Mucosa of stomach (tissue), 1 donor: ENCODE data around the gene SPEG.

Experiments used
- H3K27me3 ChIP-seq: one replicate; pipeline ENCODE4 v1.7.0; 2013; ENCODE audit warnings: mild to moderate bottlenecking, low read length; ENCODE audit not compliant: control insufficient read depth, insufficient read depth
- H3K36me3 ChIP-seq: one replicate; pipeline ENCODE4 v1.7.0; 2013; ENCODE audit warnings: low read length; ENCODE audit not compliant: control insufficient read depth, insufficient read depth
- H3K4me1 ChIP-seq: one replicate; pipeline ENCODE4 v1.7.0; 2013; ENCODE audit warnings: mild to moderate bottlenecking, low read length; ENCODE audit not compliant: control insufficient read depth, insufficient read depth
- H3K4me3 ChIP-seq: one replicate; pipeline ENCODE4 v1.7.0; 2013; ENCODE audit warnings: low read length
- H3K9ac ChIP-seq: one replicate; pipeline ENCODE4 v1.7.0; 2013; ENCODE audit warnings: mild to moderate bottlenecking, low read length, moderate library complexity
- H3K9me3 ChIP-seq: one replicate; pipeline ENCODE4 v1.7.0; 2013; ENCODE audit warnings: mild to moderate bottlenecking, low read length, moderate library complexity; ENCODE audit not compliant: control insufficient read depth
- donor health status: Pancreatic carcinoma.

SPEG gene

GRCh38 chr2:219442256-219443015, 7.8 kb downstream of the SPEG start:
- Histone ChIP-seq H3K9me3 (no peaks in the 10 kb centered on the region), H3K36me3 (no peaks in the 10 kb centered on the region), H3K4me3 (no peak overlapping the region), H3K27me3 (peaks cover 62% of the 10 kb centered on the region), H3K9ac (no peak overlapping the region), H3K4me1 (peaks cover 5% of the 10 kb centered on the region)

GRCh38 chr2:219443016-219443696, 8.5 kb downstream of the SPEG start:
- H3K9me3 ChIP-seq = no peaks in the 10 kb centered on the region
- H3K4me1 ChIP-seq = peaks cover 5% of the 10 kb centered on the region
- H3K27me3 ChIP-seq = peaks cover 64% of the 10 kb centered on the region
- H3K4me3 ChIP-seq = no peak overlapping the region
- H3K36me3 ChIP-seq = no peaks in the 10 kb centered on the region
- no peak overlapping the region for H3K9ac ChIP-seq

- no peaks in the 10 kb centered on the region for H3K9me3 ChIP-seq
- no peak overlapping the region for H3K9ac ChIP-seq
- H3K27me3 ChIP-seq = peaks cover 67% of the 10 kb centered on the region
- no peak overlapping the region for H3K4me3 ChIP-seq
- H3K4me1 ChIP-seq = peaks cover 5% of the 10 kb centered on the region
- H3K36me3 ChIP-seq = no peaks in the 10 kb centered on the region
Measured at GRCh38 chr2:219443697-219444023, 9.0 kb downstream of the SPEG start.

DNA sequence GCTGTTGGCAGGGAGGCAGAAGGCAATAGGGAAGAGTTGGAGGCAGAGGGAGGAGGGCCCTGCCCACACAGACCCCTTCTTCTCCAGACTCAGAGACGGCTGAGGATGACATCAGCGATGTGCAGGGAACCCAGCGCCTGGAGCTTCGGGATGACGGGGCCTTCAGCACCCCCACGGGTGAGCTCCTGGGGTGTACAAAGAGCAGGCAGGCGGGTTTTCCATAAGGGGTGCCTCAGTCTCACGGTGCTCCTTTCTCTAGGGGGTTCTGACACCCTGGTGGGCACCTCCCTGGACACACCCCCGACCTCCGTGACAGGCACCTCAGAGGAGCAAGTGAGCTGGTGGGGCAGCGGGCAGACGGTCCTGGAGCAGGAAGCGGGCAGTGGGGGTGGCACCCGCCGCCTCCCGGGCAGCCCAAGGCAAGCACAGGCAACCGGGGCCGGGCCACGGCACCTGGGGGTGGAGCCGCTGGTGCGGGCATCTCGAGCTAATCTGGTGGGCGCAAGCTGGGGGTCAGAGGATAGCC, 10.0 kb downstream of the SPEG start:
- Histone ChIP-seq H3K9me3 (no peaks in the 10 kb centered on the region), H3K9ac (no peak overlapping the region), H3K36me3 (no peaks in the 10 kb centered on the region), H3K4me3 (no peak overlapping the region), H3K27me3 (peaks cover 75% of the 10 kb centered on the region), H3K4me1 (peaks cover 5% of the 10 kb centered on the region)

GRCh38 chr2:219445220-219445640, 10.6 kb downstream of the SPEG start:
- no peak overlapping the region for H3K4me3 ChIP-seq
- peaks cover 5% of the 10 kb centered on the region for H3K4me1 ChIP-seq
- no peaks in the 10 kb centered on the region for H3K36me3 ChIP-seq
- H3K27me3 ChIP-seq = peaks cover 74% of the 10 kb centered on the region
- no peak overlapping the region for H3K9ac ChIP-seq
- H3K9me3 ChIP-seq = no peaks in the 10 kb centered on the region

DNA sequence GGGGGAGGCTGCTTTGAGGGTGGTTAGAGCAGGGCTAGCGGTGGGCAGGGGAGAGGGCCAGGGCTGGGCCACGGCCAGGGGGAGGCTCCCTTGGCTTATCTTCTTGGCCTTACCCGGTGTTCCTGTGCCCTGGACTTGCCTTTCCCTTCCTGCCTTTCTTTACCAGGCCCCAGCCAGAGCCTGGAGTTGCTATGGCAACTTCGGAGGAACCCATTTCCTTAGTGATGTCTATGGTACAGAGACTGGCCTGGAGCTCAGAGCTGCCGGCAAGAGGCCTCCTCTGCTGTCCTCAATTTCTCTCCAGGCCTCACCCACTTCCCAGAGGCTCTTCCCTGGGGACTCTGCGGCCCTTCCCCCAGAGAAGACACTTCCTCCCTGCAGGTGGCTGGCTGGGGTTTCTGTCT, 11.5 kb downstream of the SPEG start:
- Histone ChIP-seq H3K4me3 (no peak overlapping the region), H3K4me1 (peaks cover 5% of the 10 kb centered on the region), H3K36me3 (no peaks in the 10 kb centered on the region), H3K9me3 (no peaks in the 10 kb centered on the region), H3K9ac (no peak overlapping the region), H3K27me3 (peaks cover 73% of the 10 kb centered on the region)

DNA sequence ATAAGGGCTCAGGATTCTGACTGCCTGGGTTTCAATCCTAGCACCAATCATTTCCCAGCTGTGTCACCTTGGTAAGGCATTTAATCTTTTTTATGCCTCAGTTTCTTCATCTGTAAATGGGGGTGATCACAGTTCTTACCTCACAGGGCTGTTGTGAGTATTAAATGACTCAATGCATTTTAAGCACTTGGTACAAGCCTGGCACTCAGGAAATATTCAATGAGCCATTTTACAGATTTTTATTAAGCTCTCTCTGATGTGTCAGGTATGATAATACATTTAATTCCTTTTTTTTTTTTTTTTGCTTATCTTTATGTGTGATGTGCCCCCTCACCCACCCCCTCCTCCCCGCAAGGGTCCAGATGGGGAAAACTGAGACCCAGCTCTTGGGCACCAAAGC, 12.0 kb downstream of the SPEG start:
- H3K27me3 ChIP-seq = peaks cover 71% of the 10 kb centered on the region
- no peak overlapping the region for H3K9ac ChIP-seq
- H3K4me3 ChIP-seq = no peak overlapping the region
- H3K36me3 ChIP-seq = no peaks in the 10 kb centered on the region
- no peaks in the 10 kb centered on the region for H3K9me3 ChIP-seq
- no peaks in the 10 kb centered on the region for H3K4me1 ChIP-seq

GRCh38 chr2:219447242-219448098, 12.8 kb downstream of the SPEG start:
- Histone ChIP-seq H3K4me3 (no peak overlapping the region), H3K9me3 (no peaks in the 10 kb centered on the region), H3K36me3 (no peaks in the 10 kb centered on the region), H3K4me1 (no peaks in the 10 kb centered on the region), H3K9ac (no peak overlapping the region), H3K27me3 (peaks cover 70% of the 10 kb centered on the region)

GRCh38 chr2:219448099-219448775, 13.6 kb downstream of the SPEG start:
- Histone ChIP-seq H3K27me3 (peaks cover 66% of the 10 kb centered on the region), H3K36me3 (no peaks in the 10 kb centered on the region), H3K9me3 (no peaks in the 10 kb centered on the region), H3K4me3 (no peak overlapping the region), H3K9ac (no peak overlapping the region), H3K4me1 (peaks cover 4% of the 10 kb centered on the region)

GRCh38 chr2:219448776-219449341, 14.2 kb downstream of the SPEG start:
- peaks cover 60% of the 10 kb centered on the region for H3K27me3 ChIP-seq
- no peak overlapping the region for H3K9ac ChIP-seq
- no peak overlapping the region for H3K4me3 ChIP-seq
- H3K9me3 ChIP-seq = no peaks in the 10 kb centered on the region
- no peaks in the 10 kb centered on the region for H3K36me3 ChIP-seq
- H3K4me1 ChIP-seq = peaks cover 5% of the 10 kb centered on the region

DNA sequence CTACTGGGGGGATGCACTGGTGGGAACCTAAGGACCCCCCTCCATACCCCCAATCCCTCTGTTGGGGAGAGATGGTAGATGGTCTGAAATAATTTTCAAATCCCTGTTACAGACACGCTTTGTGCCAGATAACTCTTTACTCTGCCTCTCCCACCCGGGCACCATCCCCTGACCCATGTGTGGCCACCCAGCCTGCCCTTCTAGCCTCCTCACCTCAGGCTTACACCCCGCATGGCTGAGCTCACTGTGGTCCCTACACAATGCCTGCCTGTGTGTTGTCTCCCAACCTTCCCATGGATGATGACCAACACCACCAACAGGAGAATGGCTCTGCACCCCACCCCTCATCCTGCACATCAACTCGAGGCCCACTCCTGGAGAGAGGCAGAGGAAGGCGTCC, 15.0 kb downstream of the SPEG start:
- Histone ChIP-seq H3K27me3 (peaks cover 56% of the 10 kb centered on the region), H3K36me3 (no peaks in the 10 kb centered on the region), H3K9ac (no peak overlapping the region), H3K9me3 (no peaks in the 10 kb centered on the region), H3K4me1 (peaks cover 5% of the 10 kb centered on the region), H3K4me3 (no peak overlapping the region)
